Measurements from ENCODE around the gene TMEM248. TPM values are rescaled to one million over a fixed set of nuclear protein-coding genes. Genes with fewer than 3 reads are reported as not detected.

The TMEM248 gene
- total RNA-seq, 3 donors from 2014 or later, result 101 to 130 (median 111) TPM

GRCh38 chr7:66948480-66949109 is 27.6 kb downstream of the TMEM248 start:
- H3K9me3 ChIP-seq, result no peaks in the 10 kb centered on the region
- intact Hi-C loops (cut with DNase I, micrococcal nuclease), result no loop called here

GRCh38 chr7:66950311-66950710 is 29.3 kb downstream of the TMEM248 start:
- no peak for TF ChIP-seq CTCF (IDR thresholded peaks at IDR 0.05)
- intact Hi-C loops (cut with DNase I, micrococcal nuclease), result no loop called here
- ATAC-seq (no peak), DNase-seq (no peak)
- Histone ChIP-seq H3K4me3 (no peak overlapping the region), H3K36me3 (ENCODE audit: low read depth) (peaks cover 3% of the 10 kb centered on the region), H3K9me3 (no peaks in the 10 kb centered on the region), H3K4me1 (ENCODE audit: low read depth) (peaks cover 19% of the 10 kb centered on the region)

More at GRCh38 chr7:66948480-66949109, 27.6 kb downstream of the TMEM248 start:
- peaks cover 19% of the 10 kb centered on the region for H3K4me1 ChIP-seq (ENCODE audit: low read depth)
- no peak overlapping the region for H3K4me3 ChIP-seq
- ATAC-seq (no peak), DNase-seq (no peak)
- TF ChIP-seq CTCF (IDR thresholded peaks at IDR 0.05), result no peak
- H3K36me3 ChIP-seq (ENCODE audit: low read depth), result peaks cover 3% of the 10 kb centered on the region

- Histone ChIP-seq H3K4me1 (ENCODE audit: low read depth) (peaks cover 17% of the 10 kb centered on the region), H3K4me3 (no peak overlapping the region), H3K9me3 (no peaks in the 10 kb centered on the region), H3K36me3 (ENCODE audit: low read depth) (peaks cover 3% of the 10 kb centered on the region)
- no peak for TF ChIP-seq CTCF (IDR thresholded peaks at IDR 0.05)
- intact Hi-C loops (cut with DNase I, micrococcal nuclease), result no loop called here
- ATAC-seq (no peak), DNase-seq (no peak)
Observed at GRCh38 chr7:66950763-66951162, 29.7 kb downstream of the TMEM248 start.

GRCh38 chr7:66952343-66953043 is 31.5 kb downstream of the TMEM248 start:
- DNase-seq (no peak), ATAC-seq (peak; percentile 91)
- TF ChIP-seq CTCF (IDR thresholded peaks at IDR 0.05), result no peak
- H3K9me3 ChIP-seq, result no peaks in the 10 kb centered on the region
- H3K4me3 ChIP-seq, result no peak overlapping the region
- peaks cover 6% of the 10 kb centered on the region for H3K4me1 ChIP-seq (ENCODE audit: low read depth)
- H3K36me3 ChIP-seq (ENCODE audit: low read depth), result peaks cover 3% of the 10 kb centered on the region
- intact Hi-C loops (cut with DNase I, micrococcal nuclease), result no loop called here

- intact Hi-C loops (cut with DNase I, micrococcal nuclease), result no loop called here
- Histone ChIP-seq H3K36me3 (ENCODE audit: low read depth) (peaks cover 3% of the 10 kb centered on the region), H3K9me3 (no peaks in the 10 kb centered on the region), H3K4me3 (no peak overlapping the region), H3K4me1 (ENCODE audit: low read depth) (peaks cover 3% of the 10 kb centered on the region)
- no peak for TF ChIP-seq CTCF (IDR thresholded peaks at IDR 0.05)
- ATAC-seq (no peak), DNase-seq (no peak)
Observed at GRCh38 chr7:66953044-66953427, 32.0 kb downstream of the TMEM248 start.
